ENCODE measurements around the gene LRRK1.

- TF ChIP-seq CTCF (IDR thresholded peaks at IDR 0.05; ENCODE audit: low read depth, low read length, poor library complexity, severe bottlenecking): no peak
- TF ChIP-seq EZH2phosphoT487 (IDR thresholded peaks at IDR 0.05; ENCODE audit: borderline replicate concordance, low read length): no peak
These were observed 135.8 kb downstream of the LRRK1 start for GRCh38 chr15:101054991-101055390.

Measured in DOHH2 (cell line).